ENCODE measurements around the gene TDRD3.

- no peak for TF ChIP-seq CTCF (IDR thresholded peaks at IDR 0.05)
- TF ChIP-seq ZFX (IDR thresholded peaks at IDR 0.05; ENCODE audit: borderline replicate concordance), result no peak
These were observed 114.6 kb downstream of the TDRD3 start for GRCh38 chr13:60511637-60512036.

Measured in 22Rv1 (cell line).